HG03521 (cell line): ENCODE results near the gene HIVEP3.

Experiments
- ATAC-seq: cut with Tn5 transposase; IDR thresholded peaks from one replicate; pipeline ENCODE4 v1.9.1; 2021; ENCODE audit warnings: mild to moderate bottlenecking, moderate library complexity; ENCODE audit not compliant: unreplicated experiment

Gene HIVEP3

DNA sequence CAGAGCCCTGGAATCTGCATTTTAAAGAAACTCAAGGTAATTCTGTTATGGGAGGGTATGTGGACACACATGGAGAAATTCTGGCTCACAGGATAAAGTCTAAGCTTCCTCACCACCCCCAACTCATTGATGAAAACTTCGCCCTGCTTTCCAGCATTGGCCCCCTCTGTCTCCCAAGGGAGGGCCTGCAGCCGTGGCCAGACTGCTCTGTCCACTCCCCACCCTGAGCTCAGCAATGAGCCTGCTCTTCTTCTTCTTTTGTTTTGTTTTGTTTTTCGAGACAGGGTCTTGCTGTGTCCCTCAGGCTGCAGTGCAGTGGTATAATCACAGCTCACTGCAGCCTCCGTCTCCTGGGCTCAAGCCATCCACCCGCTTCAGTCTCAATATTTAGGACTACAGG is 297.5 kb downstream of the HIVEP3 start:
- no peak for ATAC-seq

- ATAC-seq, result no peak
Observed at GRCh38 chr1:41620365-41621169, 298.2 kb downstream of the HIVEP3 start.

- ATAC-seq, result no peak
Observed at GRCh38 chr1:41619511-41620364, 299.0 kb downstream of the HIVEP3 start.

- ATAC-seq, result no peak
Observed at GRCh38 chr1:41618871-41619270, 299.9 kb downstream of the HIVEP3 start.

DNA sequence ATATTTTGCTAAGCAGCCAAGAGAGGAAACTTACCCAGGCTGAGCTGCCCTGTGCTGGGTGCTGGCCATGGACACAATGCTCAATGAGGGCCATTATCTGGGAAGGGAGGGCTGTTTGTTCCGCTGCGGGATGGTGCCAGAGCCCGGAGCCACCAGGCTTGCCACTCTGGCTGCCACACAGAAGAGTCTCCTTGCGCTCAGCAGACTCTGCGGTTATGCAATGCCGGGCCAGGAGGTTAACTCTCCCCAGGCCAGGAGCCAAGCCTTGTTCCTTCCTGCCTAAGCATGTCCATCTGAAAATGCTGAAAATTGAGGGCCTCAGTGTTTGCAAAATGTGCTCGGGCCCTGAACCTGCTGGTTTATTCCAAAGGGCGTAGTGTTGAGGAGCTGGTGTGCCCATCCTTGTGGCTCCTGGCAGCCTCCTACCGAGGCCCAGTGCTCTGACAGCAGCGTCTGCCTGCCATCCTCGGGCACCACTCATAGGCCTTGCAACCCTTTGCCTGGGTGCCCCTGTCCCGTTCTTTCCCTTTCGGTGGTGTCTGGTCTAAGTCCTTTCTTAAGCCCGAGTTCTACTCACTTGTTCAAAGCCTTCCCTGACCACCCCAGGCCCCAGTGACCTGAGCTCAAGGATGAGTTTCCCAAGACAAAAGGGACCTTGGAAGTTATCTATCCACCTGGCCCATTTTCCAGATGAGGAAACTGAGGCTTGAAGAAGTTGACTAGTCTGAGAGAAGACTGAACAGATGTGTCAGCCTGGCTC is 300.5 kb downstream of the HIVEP3 start:
- no peak for ATAC-seq

- no peak for ATAC-seq
Observed at GRCh38 chr1:41617336-41617735, 301.4 kb downstream of the HIVEP3 start.

DNA sequence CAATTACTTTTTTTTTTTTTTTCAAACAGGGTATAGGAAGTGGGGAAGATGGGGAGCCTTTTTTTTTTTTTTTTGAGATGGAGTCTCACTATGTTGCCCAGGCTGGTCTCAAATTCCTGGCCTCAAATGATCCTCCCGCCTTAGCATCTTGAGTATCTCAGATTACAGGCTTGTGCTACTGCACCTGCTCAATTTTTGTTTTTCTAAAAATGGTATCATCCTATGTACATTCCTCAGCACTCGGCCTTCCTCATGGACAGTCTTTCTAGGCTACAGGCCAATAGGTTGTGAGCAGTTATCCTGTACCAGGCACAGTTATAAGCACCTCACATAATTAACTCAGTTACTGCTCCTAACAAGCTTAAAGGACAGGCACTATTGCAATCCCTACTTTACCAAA is 302.2 kb downstream of the HIVEP3 start:
- ATAC-seq, result no peak

GRCh38 chr1:41615981-41616380 is 302.7 kb downstream of the HIVEP3 start:
- no peak for ATAC-seq

DNA sequence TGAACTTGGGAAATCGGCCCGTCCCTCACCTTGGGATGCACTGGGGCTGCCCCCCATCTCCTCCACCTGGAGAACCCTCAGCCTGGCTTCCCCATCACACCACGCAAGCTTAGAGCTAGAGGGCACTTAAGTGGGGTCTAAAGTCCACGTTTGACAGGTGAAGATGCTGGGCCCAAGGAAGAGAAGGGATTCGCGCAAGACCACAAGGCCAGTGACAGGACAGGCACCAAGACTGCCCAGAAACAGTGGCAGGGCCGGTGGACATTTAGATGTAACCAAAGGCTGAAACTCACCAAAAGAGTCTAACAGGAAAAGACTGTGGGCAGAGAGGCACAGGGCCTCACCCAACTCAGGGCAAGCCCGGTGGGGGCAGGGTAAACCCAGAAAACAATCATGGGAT is 303.4 kb downstream of the HIVEP3 start:
- no peak for ATAC-seq

GRCh38 chr1:41614818-41615217 is 303.9 kb downstream of the HIVEP3 start:
- ATAC-seq, result no peak

GRCh38 chr1:41613689-41614574 is 304.8 kb downstream of the HIVEP3 start:
- ATAC-seq, result no peak

- ATAC-seq, result no peak
Observed at GRCh38 chr1:41612953-41613352, 305.8 kb downstream of the HIVEP3 start.

- no peak for ATAC-seq
Observed at GRCh38 chr1:41611932-41612450, 306.7 kb downstream of the HIVEP3 start.

DNA sequence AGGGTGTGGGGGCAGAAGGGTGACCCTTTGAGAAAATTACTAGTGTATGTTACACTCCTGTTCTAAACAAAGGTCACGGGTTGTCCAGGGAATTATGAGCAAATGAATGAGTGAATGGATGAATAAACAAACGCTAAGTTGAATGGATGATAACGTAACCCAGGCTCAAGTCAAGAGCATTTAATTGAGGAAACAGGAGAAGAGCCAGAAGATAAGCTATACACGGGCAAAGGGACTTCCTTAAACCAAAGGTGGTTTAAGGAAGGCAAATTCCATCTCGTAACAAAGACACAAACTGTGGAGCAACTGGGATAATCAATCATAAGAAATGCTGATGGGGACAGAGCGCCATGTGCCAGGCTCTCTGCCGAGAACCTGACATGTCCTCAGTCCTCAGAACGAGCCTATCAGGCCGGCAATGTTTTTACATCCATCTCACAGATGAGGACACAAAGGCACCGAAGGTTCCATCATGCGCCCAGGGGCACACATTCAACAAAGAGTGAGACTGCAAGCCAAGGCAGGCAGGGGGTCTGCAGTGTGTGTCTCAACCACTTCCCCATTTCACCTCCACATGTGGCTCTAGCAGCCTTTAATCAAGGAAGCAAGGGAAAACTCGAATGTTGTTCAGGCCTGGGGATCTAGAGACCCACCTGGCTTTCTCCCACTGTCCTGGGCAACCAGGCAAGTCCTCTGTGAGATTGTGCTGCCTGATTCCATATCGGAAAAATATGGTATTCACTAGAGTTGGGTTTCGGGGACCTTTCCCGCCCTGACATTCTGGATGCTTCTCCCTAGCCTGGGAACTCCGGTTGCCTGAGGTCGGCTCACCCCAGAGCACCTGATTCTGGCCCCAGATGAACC is 307.4 kb downstream of the HIVEP3 start:
- ATAC-seq, result no peak

DNA sequence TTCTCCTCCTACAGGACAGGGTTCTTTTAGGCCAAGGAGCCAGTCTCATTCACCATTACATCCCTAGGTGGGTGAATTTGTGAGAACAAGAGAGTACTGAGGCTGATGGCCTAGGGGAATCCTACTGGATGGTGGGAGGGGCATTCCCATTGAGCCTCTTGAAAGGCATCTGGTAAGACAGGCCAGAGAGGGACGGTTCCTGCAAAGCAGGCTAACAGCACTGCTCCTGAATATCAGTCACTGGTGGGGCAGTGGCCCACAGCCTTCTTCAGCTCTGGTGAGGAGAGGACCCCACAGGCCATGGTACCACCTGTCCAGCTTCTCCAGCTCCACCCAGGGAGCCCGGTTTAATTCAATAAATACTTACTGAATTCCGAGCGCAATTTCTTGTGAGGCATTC is 308.4 kb downstream of the HIVEP3 start:
- no peak for ATAC-seq

DNA sequence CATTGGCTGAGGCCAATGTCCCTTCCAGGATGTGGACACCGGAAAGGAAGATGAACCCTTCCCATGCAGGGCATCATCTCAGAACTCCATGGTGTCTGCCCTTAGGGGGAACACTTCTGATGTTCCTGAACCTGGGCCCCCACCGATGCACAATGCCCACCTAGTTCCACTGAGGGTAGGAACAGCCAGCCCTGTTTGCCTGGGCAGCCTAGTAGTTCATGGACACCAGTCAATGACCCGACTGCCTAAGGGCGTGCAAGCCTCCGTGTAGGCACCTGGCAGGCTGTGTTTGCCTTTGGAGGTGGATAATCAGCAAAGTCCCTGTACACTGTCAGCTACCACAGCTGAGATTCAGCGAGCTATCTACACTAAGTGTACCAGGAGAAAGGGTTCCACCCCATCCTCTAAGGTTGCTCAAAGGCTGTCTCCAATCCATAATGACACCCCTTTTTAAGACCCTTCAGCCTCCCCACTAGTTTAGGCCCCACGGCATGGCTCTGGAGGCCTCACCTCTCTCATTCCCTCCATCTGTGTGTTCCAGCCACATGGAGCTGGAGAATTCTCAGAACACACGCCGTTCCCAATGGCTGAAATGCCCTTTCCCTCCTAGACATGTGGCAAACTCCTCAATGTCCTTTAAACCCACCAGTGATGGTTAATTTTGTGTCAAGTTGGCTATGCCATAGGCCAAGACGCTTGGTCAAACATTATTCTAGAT is 309.4 kb downstream of the HIVEP3 start:
- ATAC-seq, result no peak

DNA sequence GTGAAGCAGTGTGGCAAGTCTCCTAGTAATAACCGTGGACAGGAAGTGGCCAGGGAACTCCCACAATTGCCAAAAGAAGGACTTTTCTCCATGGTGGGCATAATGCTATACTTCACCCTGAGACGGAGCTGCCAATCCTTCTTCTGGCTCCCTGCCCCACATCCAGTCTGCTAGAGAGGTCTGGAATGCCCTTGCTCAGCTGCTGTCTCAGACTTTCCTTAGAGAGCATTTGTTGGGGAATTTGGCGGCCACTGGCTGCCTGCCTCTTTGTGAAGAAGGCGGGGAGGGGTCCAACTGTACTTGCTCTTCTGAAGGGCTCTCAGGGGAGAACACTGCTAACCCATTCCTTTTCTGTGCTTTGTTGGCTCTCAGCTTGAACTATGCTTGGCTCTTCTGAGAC is 310.5 kb downstream of the HIVEP3 start:
- ATAC-seq, result no peak

DNA sequence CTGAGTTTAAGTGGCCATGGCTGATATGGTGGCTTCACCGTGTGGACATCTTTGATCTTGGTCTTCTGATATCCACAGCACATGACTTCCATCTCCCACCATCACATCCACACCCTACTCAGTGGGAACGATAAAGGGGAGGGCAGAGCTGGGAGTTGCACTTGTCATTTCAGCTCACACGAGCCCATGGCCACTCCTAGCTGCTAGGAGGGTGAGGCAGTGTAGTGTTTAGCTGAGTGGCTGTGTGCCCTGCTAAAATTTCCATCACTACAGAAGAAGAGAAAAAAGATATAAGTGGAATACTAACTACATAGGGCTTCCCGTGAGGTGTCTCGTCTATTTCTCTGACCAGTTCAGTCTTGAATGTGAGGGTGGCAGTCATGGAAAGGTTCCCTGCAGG is 310.9 kb downstream of the HIVEP3 start:
- no peak for ATAC-seq

GRCh38 chr1:41599912-41600311 is 318.8 kb downstream of the HIVEP3 start:
- no peak for ATAC-seq
